Smooth muscle cell (in vitro differentiated cells): ENCODE data around the gene ARMC9. TPM values are rescaled to one million over a fixed set of nuclear protein-coding genes. Genes with fewer than 3 reads are reported as not detected.

Experiments
- DNase-seq: peaks from one replicate; lab custom pipeline; 2025; ENCODE audit not compliant: unreplicated experiment; lab: John Stamatoyannopoulos, UW
- H2AFZ ChIP-seq: fragments of 200-600 bp; sonication (generic); 2 replicates; pipeline ENCODE4 v1.6.0; 2016; ENCODE audit warnings: antibody characterized with exemption, low read depth, mild to moderate bottlenecking
- H3F3A ChIP-seq: fragments of 200-600 bp; sonication (generic); 2 replicates; pipeline ENCODE4 v1.6.0; 2017; ENCODE audit warnings: antibody characterized with exemption, low read depth
- H3K27ac ChIP-seq: fragments of 200-600 bp; sonication (generic); 2 replicates; pipeline ENCODE4 v1.5.1; 2016; ENCODE audit warnings: low read depth, mild to moderate bottlenecking
- H3K27me3 ChIP-seq: fragments of 200-600 bp; sonication (generic); 2 replicates; pipeline ENCODE4 v1.6.1; 2016; ENCODE audit warnings: low read depth, mild to moderate bottlenecking
- H3K36me3 ChIP-seq: fragments of 200-600 bp; sonication (generic); 2 replicates; pipeline ENCODE4 v1.5.1; 2016; ENCODE audit warnings: low read depth
- H3K4me1 ChIP-seq: fragments of 200-600 bp; sonication (generic); 2 replicates; pipeline ENCODE4 v1.5.1; 2016; ENCODE audit warnings: low read depth
- H3K4me2 ChIP-seq: fragments of 200-600 bp; sonication (generic); 2 replicates; pipeline ENCODE4 v1.6.0; 2016; ENCODE audit warnings: mild to moderate bottlenecking
- H3K4me3 ChIP-seq: fragments of 200-600 bp; sonication (generic); 2 replicates; pipeline ENCODE4 v1.5.1; 2016; ENCODE audit warnings: mild to moderate bottlenecking
- H3K79me2 ChIP-seq: fragments of 200-600 bp; sonication (generic); 2 replicates; pipeline ENCODE4 v1.6.0; 2016; ENCODE audit warnings: low read depth, mild to moderate bottlenecking
- H3K9ac ChIP-seq: fragments of 200-600 bp; sonication (generic); 2 replicates; pipeline ENCODE4 v1.6.0; 2016; ENCODE audit warnings: low read depth
- H3K9me3 ChIP-seq: fragments of 200-600 bp; sonication (generic); replicated peaks from 2 replicates; pipeline ENCODE4 v1.5.1; 2016; ENCODE audit warnings: low read depth
- H4K20me1 ChIP-seq: fragments of 200-600 bp; sonication (generic); 2 replicates; pipeline ENCODE4 v1.6.0; 2016; ENCODE audit warnings: low read depth
- WGBS: methylation state at CpG from one replicate; pipeline ENCODE4 v1.1.7; 2016; ENCODE audit warnings: low lambda C conversion rate; 5-methylcytosine and 5-hydroxymethylcytosine counted together
- polyA plus RNA-seq: library from polyadenylated mRNA; unstranded; fragments of >200 nt; fragmentation: Nextera tagmentation; extraction: Ambion mirVana; gene quantifications from 2 replicates; pipeline ENCODE4 v1.2.1, GENCODE V29; 2016
- total RNA-seq: library from RNA; depleted of rRNA; stranded (reverse); fragments of >200 nt; gene quantifications from 2 replicates; pipeline ENCODE4 v1.2.3, GENCODE V29; 2014
- TF ChIP-seq, protein P1 (sequence below): fragments of 200-600 bp; sonication (generic); IDR thresholded peaks from 2 replicates; pipeline ENCODE4 v1.5.1; 2017; ENCODE audit warnings: borderline replicate concordance, mild to moderate bottlenecking, antibody characterized with exemption; ENCODE audit not compliant: insufficient read depth, poor library complexity, severe bottlenecking

The ARMC9 gene
- total and polyA plus RNA-seq, 2 experiments from 2014 or later, result 34.7 to 51.0 TPM

DNA sequence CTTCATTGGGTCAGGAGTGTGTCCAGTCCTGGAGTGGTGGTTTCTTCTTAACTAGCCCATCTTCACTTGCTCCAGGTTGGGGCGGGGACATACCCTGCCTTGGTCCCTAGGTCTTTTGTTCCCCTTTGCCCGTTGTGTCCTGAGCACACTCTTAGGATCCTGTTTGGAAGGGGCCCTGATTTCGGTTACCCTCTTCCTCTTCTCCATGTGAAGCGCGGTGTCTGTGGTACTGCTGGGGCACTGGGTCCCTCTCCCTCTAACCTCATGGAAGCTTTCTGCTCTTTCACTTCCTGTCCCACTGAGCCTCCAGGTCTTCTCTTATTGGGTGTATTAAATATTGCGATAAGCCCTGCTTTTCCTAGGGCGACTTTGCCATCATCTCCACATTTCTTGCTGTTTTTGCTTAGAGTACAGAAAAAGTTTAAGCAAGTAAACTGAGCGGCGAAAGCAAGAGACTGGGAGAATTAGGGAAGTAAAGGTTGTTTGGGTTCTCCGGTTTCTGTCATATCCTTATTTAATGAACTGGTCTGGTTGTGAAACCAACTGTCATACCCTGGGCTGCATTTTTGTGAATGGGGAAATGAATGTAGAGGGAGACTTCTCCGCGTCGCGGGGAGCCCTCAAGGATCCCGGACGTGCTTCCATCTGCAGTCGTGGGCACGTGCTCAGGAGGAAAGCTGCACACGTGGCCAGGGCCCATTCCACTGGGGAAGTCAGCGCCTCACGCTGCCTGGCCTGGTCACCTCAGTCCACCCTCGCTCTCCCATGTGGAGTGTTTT is 123.3 kb downstream of the ARMC9 start:
- no peaks in the 10 kb centered on the region for H3K27me3 ChIP-seq
- no peak overlapping the region for H3K27ac ChIP-seq
- no peaks in the 10 kb centered on the region for H4K20me1 ChIP-seq
- H3K36me3 ChIP-seq, result no peaks in the 10 kb centered on the region
- H3K4me2 ChIP-seq, result no peak overlapping the region
- DNase-seq, result no peak
- no peaks in the 10 kb centered on the region for H3K79me2 ChIP-seq
- H3F3A ChIP-seq, result no peaks in the 10 kb centered on the region
- no peak overlapping the region for H3K9ac ChIP-seq
- H3K4me1 ChIP-seq, result no peaks in the 10 kb centered on the region
- no peaks in the 10 kb centered on the region for H3K9me3 ChIP-seq
- H2AFZ ChIP-seq, result no peak overlapping the region
- 97% methylated on average over 22 of the region's 22 CpGs for WGBS
- no peak overlapping the region for H3K4me3 ChIP-seq
- TF ChIP-seq, protein P1, sequence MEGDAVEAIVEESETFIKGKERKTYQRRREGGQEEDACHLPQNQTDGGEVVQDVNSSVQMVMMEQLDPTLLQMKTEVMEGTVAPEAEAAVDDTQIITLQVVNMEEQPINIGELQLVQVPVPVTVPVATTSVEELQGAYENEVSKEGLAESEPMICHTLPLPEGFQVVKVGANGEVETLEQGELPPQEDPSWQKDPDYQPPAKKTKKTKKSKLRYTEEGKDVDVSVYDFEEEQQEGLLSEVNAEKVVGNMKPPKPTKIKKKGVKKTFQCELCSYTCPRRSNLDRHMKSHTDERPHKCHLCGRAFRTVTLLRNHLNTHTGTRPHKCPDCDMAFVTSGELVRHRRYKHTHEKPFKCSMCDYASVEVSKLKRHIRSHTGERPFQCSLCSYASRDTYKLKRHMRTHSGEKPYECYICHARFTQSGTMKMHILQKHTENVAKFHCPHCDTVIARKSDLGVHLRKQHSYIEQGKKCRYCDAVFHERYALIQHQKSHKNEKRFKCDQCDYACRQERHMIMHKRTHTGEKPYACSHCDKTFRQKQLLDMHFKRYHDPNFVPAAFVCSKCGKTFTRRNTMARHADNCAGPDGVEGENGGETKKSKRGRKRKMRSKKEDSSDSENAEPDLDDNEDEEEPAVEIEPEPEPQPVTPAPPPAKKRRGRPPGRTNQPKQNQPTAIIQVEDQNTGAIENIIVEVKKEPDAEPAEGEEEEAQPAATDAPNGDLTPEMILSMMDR, result no peak

DNA sequence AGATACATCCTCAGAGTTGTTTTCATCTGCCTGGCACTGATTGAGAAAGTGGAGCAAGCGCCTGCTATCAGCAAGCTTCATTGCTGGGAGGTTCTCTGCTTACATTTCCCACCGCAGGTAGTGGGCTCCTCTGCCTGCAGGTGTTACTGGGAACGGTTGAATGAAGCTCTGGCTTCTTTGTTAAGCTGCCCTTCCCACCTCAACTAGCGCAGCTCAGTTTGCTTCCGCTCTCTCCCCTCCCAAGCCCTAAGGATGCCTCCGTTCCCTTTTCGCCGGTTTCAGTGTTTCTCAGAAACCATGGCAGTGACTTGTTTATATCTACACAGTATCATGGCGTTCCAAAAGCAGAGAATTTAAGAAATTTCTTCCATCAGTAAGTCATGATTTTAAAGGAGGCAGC is 124.9 kb downstream of the ARMC9 start:
- Histone ChIP-seq H3F3A (no peaks in the 10 kb centered on the region), H3K27ac (no peak overlapping the region), H3K27me3 (no peaks in the 10 kb centered on the region), H3K36me3 (no peaks in the 10 kb centered on the region), H3K4me2 (no peak overlapping the region), H3K79me2 (no peaks in the 10 kb centered on the region), H4K20me1 (no peaks in the 10 kb centered on the region), H3K4me3 (no peak overlapping the region), H3K9me3 (no peaks in the 10 kb centered on the region), H2AFZ (no peak overlapping the region), H3K9ac (no peak overlapping the region), H3K4me1 (no peaks in the 10 kb centered on the region)
- DNase-seq, result no peak
- 90% methylated on average over 9 of the region's 9 CpGs for WGBS
- TF ChIP-seq, protein P1, result no peak

DNA sequence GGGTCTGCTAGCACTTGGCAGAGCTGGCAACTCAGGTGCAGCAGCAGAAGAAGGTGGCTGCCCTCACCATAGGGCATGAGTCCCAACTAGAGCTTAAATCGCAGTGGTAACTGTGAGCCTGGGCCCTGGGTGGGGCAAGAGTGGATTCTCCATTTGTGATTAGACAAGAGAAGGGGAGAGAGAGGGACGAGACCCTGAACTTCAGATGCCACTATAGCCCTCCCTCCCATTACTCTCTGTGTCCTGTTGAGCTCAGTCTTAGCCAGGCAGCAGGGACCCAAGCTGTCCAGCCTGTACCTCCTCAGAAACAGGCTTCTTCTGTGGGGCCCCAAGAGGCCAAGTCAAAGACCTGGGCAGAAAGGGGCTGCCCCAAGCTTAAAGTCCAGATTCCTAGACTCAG is 127.4 kb downstream of the ARMC9 start:
- Histone ChIP-seq H3K36me3 (no peaks in the 10 kb centered on the region), H3K79me2 (no peaks in the 10 kb centered on the region), H3K9me3 (no peaks in the 10 kb centered on the region), H3K4me1 (no peaks in the 10 kb centered on the region), H3K4me2 (no peak overlapping the region), H3K4me3 (no peak overlapping the region), H2AFZ (no peak overlapping the region), H4K20me1 (no peaks in the 10 kb centered on the region), H3K27me3 (no peaks in the 10 kb centered on the region), H3K27ac (no peak overlapping the region), H3F3A (no peaks in the 10 kb centered on the region), H3K9ac (no peak overlapping the region)
- TF ChIP-seq, protein P1, result no peak
- DNase-seq, result no peak
- WGBS, result 100% methylated on average over 2 of the region's 2 CpGs

DNA sequence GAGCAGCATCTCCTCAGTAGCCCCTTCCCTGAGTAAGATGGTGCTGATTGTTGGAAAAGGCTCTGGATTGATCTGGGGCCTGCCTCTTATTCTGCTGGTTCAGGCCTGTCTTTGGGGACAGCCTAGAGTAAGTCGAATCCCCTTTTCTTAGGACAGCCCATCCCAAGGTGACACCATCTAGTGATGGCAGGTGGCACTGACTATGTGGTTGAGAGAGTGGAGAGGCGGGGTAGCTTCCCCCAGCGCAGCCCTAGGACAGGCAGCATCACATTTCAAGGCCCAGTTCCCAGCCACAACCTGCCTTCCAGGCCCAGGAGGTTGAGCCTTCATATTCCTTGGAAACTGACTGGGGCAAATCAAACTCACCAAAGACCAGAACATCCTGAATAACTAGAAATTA is 128.0 kb downstream of the ARMC9 start:
- WGBS, result 87% methylated on average over 3 of the region's 3 CpGs
- Histone ChIP-seq H3K36me3 (no peaks in the 10 kb centered on the region), H4K20me1 (no peaks in the 10 kb centered on the region), H3K27ac (no peak overlapping the region), H3K9ac (no peak overlapping the region), H3K27me3 (no peaks in the 10 kb centered on the region), H3K79me2 (no peaks in the 10 kb centered on the region), H3K4me3 (no peak overlapping the region), H3F3A (no peaks in the 10 kb centered on the region), H3K4me1 (no peaks in the 10 kb centered on the region), H2AFZ (no peak overlapping the region), H3K9me3 (no peaks in the 10 kb centered on the region), H3K4me2 (no peak overlapping the region)
- no peak for DNase-seq
- TF ChIP-seq, protein P1, result no peak
